Hepatocyte (in vitro differentiated cells): ENCODE measurements around the gene TGFBI. TPM values are rescaled to one million over a fixed set of nuclear protein-coding genes. Genes with fewer than 3 reads are reported as not detected.

Experiments
- DNase-seq: peaks from one replicate; pipeline ENCODE4 v3.0.0-alpha.2; 2016; ENCODE audit warnings: low spot score
- H2AFZ ChIP-seq: fragments of 200-600 bp; sonication (generic); 2 replicates; pipeline ENCODE4 v1.6.0; 2016; ENCODE audit warnings: antibody characterized with exemption, mild to moderate bottlenecking
- H3K27ac ChIP-seq: fragments of 200-600 bp; sonication (generic); 2 replicates; pipeline ENCODE4 v1.5.1; 2016; ENCODE audit warnings: mild to moderate bottlenecking
- H3K27me3 ChIP-seq: fragments of 200-600 bp; sonication (generic); 2 replicates; pipeline ENCODE4 v1.6.1; 2016
- H3K36me3 ChIP-seq: fragments of 200-600 bp; sonication (generic); replicated peaks from 2 replicates; pipeline ENCODE4 v1.5.1; 2016; ENCODE audit warnings: low read depth; ENCODE audit not compliant: insufficient read depth
- H3K4me1 ChIP-seq: fragments of 200-600 bp; sonication (generic); 2 replicates; pipeline ENCODE4 v1.5.1; 2016; ENCODE audit warnings: mild to moderate bottlenecking, moderate library complexity; ENCODE audit not compliant: insufficient read depth
- H3K4me2 ChIP-seq: fragments of 200-600 bp; sonication (generic); 2 replicates; pipeline ENCODE4 v1.6.0; 2016
- H3K4me3 ChIP-seq: fragments of 200-600 bp; sonication (generic); 2 replicates; pipeline ENCODE4 v1.5.1; 2016; ENCODE audit warnings: mild to moderate bottlenecking
- H3K79me2 ChIP-seq: fragments of 200-600 bp; sonication (generic); 2 replicates; pipeline ENCODE4 v1.6.0; 2017; ENCODE audit warnings: mild to moderate bottlenecking
- H3K9me2 ChIP-seq: fragments of 200-600 bp; sonication (generic); replicated peaks from 2 replicates; pipeline ENCODE4 v1.6.0; 2017; ENCODE audit warnings: mild to moderate bottlenecking; ENCODE audit not compliant: insufficient read depth
- H3K9me3 ChIP-seq: fragments of 200-600 bp; sonication (generic); 2 replicates; pipeline ENCODE4 v1.5.1; 2016; ENCODE audit warnings: low read depth, mild to moderate bottlenecking
- H4K20me1 ChIP-seq: fragments of 200-600 bp; sonication (generic); 2 replicates; pipeline ENCODE4 v1.6.0; 2016; ENCODE audit warnings: mild to moderate bottlenecking; ENCODE audit not compliant: insufficient read depth, poor library complexity, severe bottlenecking
- CTCF ChIP-seq: fragments of 200-600 bp; sonication (generic); IDR thresholded peaks from 2 replicates; pipeline ENCODE4 v1.5.1; 2016; ENCODE audit warnings: antibody characterized with exemption, mild to moderate bottlenecking; ENCODE audit not compliant: poor library complexity
- EZH2 ChIP-seq: fragments of 200-600 bp; sonication (generic); IDR thresholded peaks from 2 replicates; pipeline ENCODE4 v1.6.1; 2016; ENCODE audit warnings: antibody characterized with exemption, mild to moderate bottlenecking, borderline replicate concordance
- EZH2phosphoT487 ChIP-seq: fragments of 200-600 bp; sonication (generic); IDR thresholded peaks from one replicate; pipeline ENCODE4 v1.6.1; 2018; ENCODE audit warnings: antibody characterized with exemption, mild to moderate bottlenecking, low read depth, moderate library complexity; ENCODE audit not compliant: unreplicated experiment, severe bottlenecking
- WGBS: methylation state at CpG from one replicate; pipeline ENCODE4 v1.1.6; 2016; ENCODE audit warnings: low lambda C conversion rate; ENCODE audit errors: missing lambda C conversion rate; 5-methylcytosine and 5-hydroxymethylcytosine counted together
- polyA plus RNA-seq: library from polyadenylated mRNA; unstranded; fragments of >200 nt; fragmentation: Nextera tagmentation; extraction: Ambion mirVana; gene quantifications from 2 replicates; pipeline ENCODE4 v1.2.1, GENCODE V29; 2016
- total RNA-seq: library from RNA; depleted of rRNA; stranded (reverse); fragments of >200 nt; gene quantifications from 2 replicates; pipeline ENCODE4 v1.2.3, GENCODE V29; 2014

The TGFBI gene
- total and polyA plus RNA-seq, 2 experiments from 2014 or later = 396 to 401 TPM

- no peak for DNase-seq
- Histone ChIP-seq H3K27ac (peak overlapping the region; percentile 31), H3K4me3 (no peak overlapping the region), H3K36me3 (no peaks in the 10 kb centered on the region), H2AFZ (no peak overlapping the region), H3K4me1 (peaks cover 14% of the 10 kb centered on the region), H3K27me3 (no peaks in the 10 kb centered on the region), H3K79me2 (no peaks in the 10 kb centered on the region), H3K9me2 (no peaks in the 10 kb centered on the region), H3K4me2 (peak overlapping the region; percentile 5), H4K20me1 (no peaks in the 10 kb centered on the region), H3K9me3 (no peaks in the 10 kb centered on the region)
- no peak for TF ChIP-seq EZH2phosphoT487
- TF ChIP-seq EZH2 = no peak
- TF ChIP-seq CTCF = no peak
- 30% methylated on average over 4 of the region's 4 CpGs for WGBS
Observed at GRCh38 chr5:136098176-136098575, 69.4 kb downstream of the TGFBI start.

GRCh38 chr5:136099870-136100269 lies 71.1 kb downstream of the TGFBI start:
- no peaks in the 10 kb centered on the region for H3K9me2 ChIP-seq
- H3K27me3 ChIP-seq = no peaks in the 10 kb centered on the region
- no peak for TF ChIP-seq CTCF
- no peak for TF ChIP-seq EZH2
- no peak for TF ChIP-seq EZH2phosphoT487

GRCh38 chr5:136101884-136102283 lies 73.1 kb downstream of the TGFBI start:
- Histone ChIP-seq H3K9me2 (no peaks in the 10 kb centered on the region), H3K9me3 (no peaks in the 10 kb centered on the region), H3K27me3 (no peaks in the 10 kb centered on the region), H3K79me2 (no peaks in the 10 kb centered on the region), H3K4me3 (no peak overlapping the region), H3K4me1 (peaks cover 18% of the 10 kb centered on the region), H4K20me1 (no peaks in the 10 kb centered on the region), H3K36me3 (no peaks in the 10 kb centered on the region), H3K4me2 (no peak overlapping the region), H2AFZ (no peak overlapping the region), H3K27ac (no peak overlapping the region)
- TF ChIP-seq CTCF (no peak), EZH2phosphoT487 (no peak), EZH2 (no peak)
- 100% methylated on average over 1 of the region's 1 CpG for WGBS
- no peak for DNase-seq

More at GRCh38 chr5:136099870-136100269, 71.1 kb downstream of the TGFBI start:
- no peak overlapping the region for H3K27ac ChIP-seq
- no peaks in the 10 kb centered on the region for H3K9me3 ChIP-seq
- H3K4me1 ChIP-seq = peaks cover 22% of the 10 kb centered on the region
- H3K4me3 ChIP-seq = no peak overlapping the region
- DNase-seq = no peak
- no peaks in the 10 kb centered on the region for H3K79me2 ChIP-seq
- no peaks in the 10 kb centered on the region for H3K36me3 ChIP-seq
- no peaks in the 10 kb centered on the region for H4K20me1 ChIP-seq
- H2AFZ ChIP-seq = no peak overlapping the region
- H3K4me2 ChIP-seq = no peak overlapping the region
- WGBS = 93% methylated on average over 3 of the region's 3 CpGs

GRCh38 chr5:136103118-136103517 lies 74.3 kb downstream of the TGFBI start:
- H3K27ac ChIP-seq = peak overlapping the region; percentile 82
- peaks cover 20% of the 10 kb centered on the region for H3K4me1 ChIP-seq
- no peaks in the 10 kb centered on the region for H3K79me2 ChIP-seq
- no peak overlapping the region for H3K4me3 ChIP-seq
- TF ChIP-seq EZH2 = no peak
- no peak for TF ChIP-seq EZH2phosphoT487
- TF ChIP-seq CTCF = no peak
- no peaks in the 10 kb centered on the region for H4K20me1 ChIP-seq
- no peaks in the 10 kb centered on the region for H3K27me3 ChIP-seq
- H3K36me3 ChIP-seq = no peaks in the 10 kb centered on the region
- no peaks in the 10 kb centered on the region for H3K9me2 ChIP-seq
- WGBS = 96% methylated on average over 1 of the region's 1 CpG
- H3K4me2 ChIP-seq = no peak overlapping the region
- no peak for DNase-seq
- no peak overlapping the region for H2AFZ ChIP-seq
- H3K9me3 ChIP-seq = no peaks in the 10 kb centered on the region
